OCI-LY3 (cell line): Measurements from ENCODE around the gene H2AZ1.

Experiments used
- EZH2phosphoT487 ChIP-seq: fragments of 200-600 bp; shearing (Covaris generic); IDR thresholded peaks from 2 replicates; pipeline ENCODE4 v1.6.1; 2018; ENCODE audit warnings: antibody characterized with exemption, mixed run types, low read depth
- TF ChIP-seq, protein P1 (sequence below): fragments of 200-600, 300-600 bp; sonication (generic); IDR thresholded peaks from 2 replicates; pipeline ENCODE4 v1.5.1; 2014; ENCODE audit warnings: antibody characterized with exemption, low read length, low read depth

DNA sequence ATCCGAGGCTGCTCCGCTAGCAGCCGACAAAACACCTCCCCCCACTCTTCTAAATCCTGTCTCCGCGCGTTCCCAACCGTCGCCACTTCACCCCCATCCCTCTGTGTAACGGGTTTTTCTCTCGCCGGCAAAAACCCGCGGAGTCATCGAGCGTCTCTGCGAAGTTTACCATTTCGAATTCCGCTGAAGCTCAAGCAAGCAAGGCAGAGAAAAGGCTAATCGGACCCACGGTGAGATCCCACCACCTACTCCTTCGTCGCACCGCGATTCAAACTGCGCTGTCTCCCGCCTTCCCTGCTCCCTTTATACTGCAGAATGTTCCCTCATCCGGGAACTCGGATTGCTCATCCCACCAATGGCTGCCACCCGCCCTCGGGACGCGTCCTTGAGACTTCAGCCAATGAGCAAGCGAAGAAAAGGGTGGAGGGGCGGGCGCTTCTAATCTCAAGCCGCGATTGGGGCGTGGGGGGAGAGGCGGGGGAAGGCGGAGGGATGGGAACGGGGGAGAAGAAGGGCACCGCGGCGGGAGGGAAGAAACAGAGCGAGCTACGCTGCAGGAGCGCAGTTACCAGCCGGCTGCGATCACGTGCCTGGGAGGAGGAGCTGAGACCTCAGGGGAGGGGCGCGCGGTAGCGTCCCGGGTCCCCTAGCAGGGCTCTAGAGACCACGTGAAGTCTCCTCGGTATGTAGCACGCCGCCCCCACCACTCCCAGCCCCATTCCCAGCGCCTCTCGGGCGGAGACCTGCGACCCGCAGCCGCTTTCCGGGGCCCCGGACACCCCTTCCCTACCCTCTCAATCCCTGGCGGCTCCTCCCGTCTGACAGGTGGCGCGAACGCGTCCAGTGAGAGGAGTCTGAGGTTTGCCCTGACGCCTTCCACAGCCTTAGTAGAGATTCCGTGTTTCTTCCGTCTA lies at the start of gene H2AZ1:
- TF ChIP-seq, protein P1, sequence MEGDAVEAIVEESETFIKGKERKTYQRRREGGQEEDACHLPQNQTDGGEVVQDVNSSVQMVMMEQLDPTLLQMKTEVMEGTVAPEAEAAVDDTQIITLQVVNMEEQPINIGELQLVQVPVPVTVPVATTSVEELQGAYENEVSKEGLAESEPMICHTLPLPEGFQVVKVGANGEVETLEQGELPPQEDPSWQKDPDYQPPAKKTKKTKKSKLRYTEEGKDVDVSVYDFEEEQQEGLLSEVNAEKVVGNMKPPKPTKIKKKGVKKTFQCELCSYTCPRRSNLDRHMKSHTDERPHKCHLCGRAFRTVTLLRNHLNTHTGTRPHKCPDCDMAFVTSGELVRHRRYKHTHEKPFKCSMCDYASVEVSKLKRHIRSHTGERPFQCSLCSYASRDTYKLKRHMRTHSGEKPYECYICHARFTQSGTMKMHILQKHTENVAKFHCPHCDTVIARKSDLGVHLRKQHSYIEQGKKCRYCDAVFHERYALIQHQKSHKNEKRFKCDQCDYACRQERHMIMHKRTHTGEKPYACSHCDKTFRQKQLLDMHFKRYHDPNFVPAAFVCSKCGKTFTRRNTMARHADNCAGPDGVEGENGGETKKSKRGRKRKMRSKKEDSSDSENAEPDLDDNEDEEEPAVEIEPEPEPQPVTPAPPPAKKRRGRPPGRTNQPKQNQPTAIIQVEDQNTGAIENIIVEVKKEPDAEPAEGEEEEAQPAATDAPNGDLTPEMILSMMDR: no peak
- TF ChIP-seq EZH2phosphoT487: no peak
